ENCODE data around the gene CARM1.
"Not testable (repeated sequence)": the region's sequence is repeated elsewhere in the genome, so short reads cannot be mapped to it uniquely, and the experiment has no call there.

The CARM1 gene

DNA sequence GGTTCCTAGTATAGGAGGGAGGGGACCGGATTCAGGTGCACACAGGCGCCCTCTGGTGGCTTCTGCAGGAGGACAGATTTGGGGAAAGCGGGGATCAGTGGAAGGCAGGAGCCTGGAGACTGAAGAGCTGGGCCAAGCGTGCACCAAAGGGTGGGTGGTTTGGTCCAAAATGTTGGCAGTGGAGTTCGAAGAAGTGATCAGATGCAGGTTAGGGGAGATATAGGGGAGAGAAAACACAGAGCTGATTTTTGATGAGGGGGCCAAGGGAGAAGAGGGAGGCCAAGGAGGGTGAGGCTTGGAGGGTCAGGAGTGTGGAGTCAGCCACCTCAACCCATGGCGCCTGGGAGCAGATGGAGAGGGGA, 6.8 kb upstream of the CARM1 start:
- Histone ChIP-seq H3K27ac (peak overlapping the region in 4 of 11 experiments; percentile 34 to 61 (median 41); a peak in 4 of 22 replicates), H3K4me3 (no peak overlapping the region), H3K9ac (peak overlapping the region in 6 of 11 experiments; percentile 8 to 60 (median 30); a peak in 7 of 22 replicates)

GRCh38 chr19:10866495-10866894, 4.9 kb upstream of the CARM1 start:
- Histone ChIP-seq H3K4me2 (peak overlapping the region in 2 of 11 experiments; percentile 13 to 28; a peak in 4 of 22 replicates), H3K4me1 (peaks cover 39 to 75% (median 54%) of the 10 kb centered on the region in 10 experiments), H3K36me3 (peaks cover 0 to 10% (median 0%) of the 10 kb centered on the region in 11 experiments; a peak in 4 of 22 replicates), H4K20me1 (no peaks in the 10 kb centered on the region), H3K9ac (no peak overlapping the region), H3K4me3 (no peak overlapping the region), H3K27me3 (no peaks in the 10 kb centered on the region), H3K9me3 (replicated peaks in 1 of 11) (no peaks in the 10 kb centered on the region), H3K27ac (no peak overlapping the region)
- TF ChIP-seq Cebpa-rat (IDR thresholded peaks at IDR 0.05) = peak in 5 of 11 experiments; percentile 10 to 80 (median 49); a peak in 6 of 22 replicates

More for the DNA sequence above, 6.8 kb upstream of the CARM1 start:
- Histone ChIP-seq H3K36me3 (peaks cover 0 to 15% (median 0%) of the 10 kb centered on the region in 11 experiments; a peak in 8 of 22 replicates), H3K9me3 (replicated peaks in 1 of 11) (no peaks in the 10 kb centered on the region), H3K27me3 (no peaks in the 10 kb centered on the region), H4K20me1 (no peaks in the 10 kb centered on the region), H3K4me1 (peaks cover 29 to 71% (median 46%) of the 10 kb centered on the region in 10 experiments), H3K4me2 (peak overlapping the region in 10 of 11 experiments; percentile 16 to 62 (median 50); a peak in 18 of 22 replicates)
- TF ChIP-seq Cebpa-rat (IDR thresholded peaks at IDR 0.05) = no peak

DNA sequence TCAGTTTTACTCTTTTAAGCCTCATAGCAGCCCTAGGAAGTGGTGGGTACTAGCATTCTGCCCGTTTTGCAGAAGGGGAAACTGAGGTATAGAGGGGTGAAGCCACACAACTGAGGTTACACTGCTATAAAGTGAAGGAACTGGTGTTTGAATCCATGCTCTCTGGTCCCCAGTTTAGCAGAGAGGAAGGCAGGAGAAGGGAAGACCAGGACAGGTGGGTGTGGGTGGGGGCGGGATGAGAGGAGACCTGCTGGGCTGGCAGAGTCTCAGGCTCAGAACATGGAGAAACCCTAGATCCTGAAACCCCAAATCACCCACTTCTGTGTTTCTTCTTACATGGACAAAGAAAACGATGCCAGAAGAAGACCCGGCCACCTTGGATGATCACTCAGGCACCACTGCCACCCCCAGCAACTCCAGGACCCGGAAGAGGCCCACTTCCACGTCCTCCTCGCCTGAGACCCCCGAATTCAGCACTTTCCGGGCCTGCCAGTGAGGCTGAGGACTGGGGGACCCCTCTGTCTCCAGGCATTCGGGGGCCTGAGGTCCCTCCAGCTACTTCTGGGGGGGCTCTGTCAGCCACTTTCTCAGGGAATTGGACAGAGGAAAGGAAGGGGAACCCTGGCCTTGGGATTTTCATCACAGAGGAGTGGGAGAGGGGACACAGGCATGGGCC, 2.3 kb upstream of the CARM1 start:
- H3K4me3 ChIP-seq = no peak overlapping the region

DNA sequence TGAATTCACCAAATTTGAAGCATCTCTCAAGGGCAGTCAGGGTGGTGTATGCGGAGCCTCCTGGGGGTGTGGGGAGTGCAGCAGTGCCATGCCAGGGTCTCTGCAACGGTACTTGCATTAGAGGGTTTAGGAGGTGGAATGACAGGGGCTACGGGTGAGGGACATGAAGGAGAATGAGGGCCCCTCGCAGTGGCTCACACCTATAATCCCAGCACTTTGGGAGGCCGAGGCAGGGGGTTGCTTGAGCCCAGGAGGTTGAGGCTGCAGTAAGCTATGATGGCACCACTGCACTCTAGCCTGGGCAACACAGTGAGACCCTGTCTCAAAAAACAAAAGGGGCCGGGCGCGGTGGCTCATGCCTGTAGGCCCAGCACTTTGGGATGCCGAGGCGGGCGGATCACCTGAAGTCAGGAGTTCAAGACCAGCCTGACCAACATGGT, 1.5 kb upstream of the CARM1 start:
- H3K9me3 ChIP-seq (replicated peaks in 1 of 11); H3K4me3 ChIP-seq; H3K27me3 ChIP-seq: not testable (repeated sequence)
- peak overlapping the region; percentile 67 to 97 (median 89) for H3K4me2 ChIP-seq
- peaks cover 0 to 25% (median 15%) of the 10 kb centered on the region in 11 experiments; a peak in 10 of 22 replicates for H4K20me1 ChIP-seq
- peak overlapping the region in 6 of 11 experiments; percentile 72 to 81 (median 80); a peak in 7 of 22 replicates for H3K9ac ChIP-seq
- peak overlapping the region in 9 of 11 experiments; percentile 74 to 90 (median 82); a peak in 16 of 22 replicates for H3K27ac ChIP-seq
- peaks cover 40 to 70% (median 56%) of the 10 kb centered on the region in 10 experiments for H3K4me1 ChIP-seq
- H3K36me3 ChIP-seq = peaks cover 0 to 19% (median 8%) of the 10 kb centered on the region in 11 experiments; a peak in 11 of 22 replicates

More for the DNA sequence above, 2.3 kb upstream of the CARM1 start:
- TF ChIP-seq Cebpa-rat (IDR thresholded peaks at IDR 0.05) = no peak
- Histone ChIP-seq H3K9ac (no peak overlapping the region), H3K4me2 (peak overlapping the region in 5 of 11 experiments; percentile 2 to 82 (median 62); a peak in 6 of 22 replicates), H3K36me3 (peaks cover 0 to 10% (median under 1%) of the 10 kb centered on the region in 11 experiments; a peak in 7 of 22 replicates), H3K27ac (peak overlapping the region in 3 of 11 experiments; percentile 14 to 86 (median 18); a peak in 3 of 22 replicates), H4K20me1 (peaks cover 0 to 16% (median 6%) of the 10 kb centered on the region in 11 experiments; a peak in 6 of 22 replicates), H3K9me3 (replicated peaks in 1 of 11) (no peaks in the 10 kb centered on the region), H3K4me1 (peaks cover 40 to 69% (median 53%) of the 10 kb centered on the region in 10 experiments), H3K27me3 (no peaks in the 10 kb centered on the region)

GRCh38 chr19:10870501-10870954, 825 bp upstream of the CARM1 start:
- H4K20me1 ChIP-seq = peaks cover 0 to 31% (median 16%) of the 10 kb centered on the region in 11 experiments; a peak in 10 of 22 replicates
- peaks cover 0 to 23% (median 8%) of the 10 kb centered on the region in 11 experiments; a peak in 11 of 22 replicates for H3K36me3 ChIP-seq
- peak overlapping the region; percentile 44 to 68 (median 56) for H3K4me3 ChIP-seq
- peak overlapping the region; percentile 59 to 90 (median 82); a peak in 21 of 22 replicates for H3K27ac ChIP-seq
- H3K4me2 ChIP-seq = peak overlapping the region; percentile 67 to 97 (median 89)
- TF ChIP-seq Cebpa-rat (IDR thresholded peaks at IDR 0.05) = no peak
- no peaks in the 10 kb centered on the region for H3K27me3 ChIP-seq
- peak overlapping the region; percentile 58 to 81 (median 74); a peak in 20 of 22 replicates for H3K9ac ChIP-seq
- no peaks in the 10 kb centered on the region for H3K9me3 ChIP-seq (replicated peaks in 1 of 11)
- peaks cover 45 to 77% (median 60%) of the 10 kb centered on the region in 10 experiments for H3K4me1 ChIP-seq

- Histone ChIP-seq H4K20me1 (peaks cover 0 to 45% (median 26%) of the 10 kb centered on the region in 11 experiments; a peak in 16 of 22 replicates), H3K4me2 (peak overlapping the region; percentile 78 to 98 (median 95)), H3K4me3 (peak overlapping the region; percentile 75 to 90 (median 84)), H3K9ac (peak overlapping the region; percentile 89 to 98 (median 95)), H3K27ac (peak overlapping the region; percentile 83 to 95 (median 91)), H3K4me1 (peaks cover 59 to 80% (median 71%) of the 10 kb centered on the region in 10 experiments), H3K36me3 (peaks cover 0 to 23% (median 8%) of the 10 kb centered on the region in 11 experiments; a peak in 11 of 22 replicates), H3K9me3 (replicated peaks in 1 of 11) (no peaks in the 10 kb centered on the region), H3K27me3 (no peaks in the 10 kb centered on the region)
- no peak for TF ChIP-seq Cebpa-rat (IDR thresholded peaks at IDR 0.05)
Measured at GRCh38 chr19:10871711-10872545, 575 bp downstream of the CARM1 start.

DNA sequence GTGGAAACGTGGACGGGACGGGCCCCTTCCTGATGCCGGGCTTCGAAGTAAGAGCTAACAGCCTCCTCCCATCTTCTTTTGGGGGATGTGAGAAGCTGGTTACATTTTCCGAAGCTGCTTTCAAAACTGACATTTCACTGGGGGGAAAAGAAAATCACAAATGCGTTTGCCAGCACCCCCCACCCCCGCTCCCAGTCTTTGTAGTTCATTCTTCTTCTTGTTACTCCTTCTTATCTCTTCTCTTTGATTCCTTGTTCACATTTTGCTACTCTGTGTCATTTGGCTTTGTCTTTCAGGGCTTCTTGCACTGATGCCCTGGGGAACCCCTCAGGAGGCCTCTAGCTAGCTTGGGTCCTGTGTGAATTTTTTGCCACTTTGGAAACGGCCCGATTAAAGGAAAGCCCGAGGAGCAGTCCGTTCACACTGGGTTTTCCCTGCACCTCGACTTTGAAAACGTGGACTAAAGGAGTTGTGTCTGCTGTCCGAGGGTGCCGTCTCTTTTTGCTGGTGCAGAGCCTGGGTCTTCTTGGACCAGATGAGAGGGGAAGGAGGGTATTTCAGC, 1.3 kb downstream of the CARM1 start:
- peak overlapping the region; percentile 75 to 90 (median 84) for H3K4me3 ChIP-seq
- H3K27ac ChIP-seq = peak overlapping the region; percentile 83 to 95 (median 91); a peak in 21 of 22 replicates
- TF ChIP-seq Cebpa-rat (IDR thresholded peaks at IDR 0.05) = no peak
- H3K9ac ChIP-seq = peak overlapping the region; percentile 89 to 98 (median 95)
- peak overlapping the region; percentile 78 to 98 (median 95) for H3K4me2 ChIP-seq
- H3K4me1 ChIP-seq = peaks cover 66 to 80% (median 76%) of the 10 kb centered on the region in 10 experiments
- H3K27me3 ChIP-seq = no peaks in the 10 kb centered on the region
- H4K20me1 ChIP-seq = peaks cover 0 to 52% (median 32%) of the 10 kb centered on the region in 11 experiments; a peak in 16 of 22 replicates
- peaks cover 0 to 23% (median 8%) of the 10 kb centered on the region in 11 experiments; a peak in 11 of 22 replicates for H3K36me3 ChIP-seq
- H3K9me3 ChIP-seq (replicated peaks in 1 of 11) = no peaks in the 10 kb centered on the region

- peak overlapping the region in 2 of 10 experiments; percentile 75 to 81; a peak in 2 of 20 replicates for H3K4me3 ChIP-seq
- peak overlapping the region; percentile 78 to 98 (median 95); a peak in 20 of 22 replicates for H3K4me2 ChIP-seq
- TF ChIP-seq Cebpa-rat (IDR thresholded peaks at IDR 0.05) = no peak
- no peaks in the 10 kb centered on the region for H3K9me3 ChIP-seq (replicated peaks in 1 of 11)
- peaks cover 73 to 82% (median 78%) of the 10 kb centered on the region in 10 experiments for H3K4me1 ChIP-seq
- H3K9ac ChIP-seq = peak overlapping the region in 7 of 11 experiments; percentile 5 to 96 (median 34); a peak in 6 of 22 replicates
- H3K36me3 ChIP-seq = peaks cover 0 to 22% (median 8%) of the 10 kb centered on the region in 11 experiments; a peak in 11 of 22 replicates
- H3K27me3 ChIP-seq = no peaks in the 10 kb centered on the region
- H3K27ac ChIP-seq = peak overlapping the region in 4 of 11 experiments; percentile 17 to 40 (median 25); a peak in 3 of 22 replicates
- peaks cover 2 to 66% (median 46%) of the 10 kb centered on the region in 11 experiments; a peak in 18 of 22 replicates for H4K20me1 ChIP-seq
Measured at GRCh38 chr19:10874024-10874423, 2.7 kb downstream of the CARM1 start.
